UCSD-AML1 (cell line): ENCODE data around the gene HNRNPAB.

Source experiments
- DNase-seq: peaks from one replicate; lab custom pipeline; 2025; ENCODE audit not compliant: unreplicated experiment; lab: John Stamatoyannopoulos, UW

Gene HNRNPAB

GRCh38 chr5:178211095-178212048, 7.0 kb downstream of the HNRNPAB start:
- DNase-seq, result no peak

DNA sequence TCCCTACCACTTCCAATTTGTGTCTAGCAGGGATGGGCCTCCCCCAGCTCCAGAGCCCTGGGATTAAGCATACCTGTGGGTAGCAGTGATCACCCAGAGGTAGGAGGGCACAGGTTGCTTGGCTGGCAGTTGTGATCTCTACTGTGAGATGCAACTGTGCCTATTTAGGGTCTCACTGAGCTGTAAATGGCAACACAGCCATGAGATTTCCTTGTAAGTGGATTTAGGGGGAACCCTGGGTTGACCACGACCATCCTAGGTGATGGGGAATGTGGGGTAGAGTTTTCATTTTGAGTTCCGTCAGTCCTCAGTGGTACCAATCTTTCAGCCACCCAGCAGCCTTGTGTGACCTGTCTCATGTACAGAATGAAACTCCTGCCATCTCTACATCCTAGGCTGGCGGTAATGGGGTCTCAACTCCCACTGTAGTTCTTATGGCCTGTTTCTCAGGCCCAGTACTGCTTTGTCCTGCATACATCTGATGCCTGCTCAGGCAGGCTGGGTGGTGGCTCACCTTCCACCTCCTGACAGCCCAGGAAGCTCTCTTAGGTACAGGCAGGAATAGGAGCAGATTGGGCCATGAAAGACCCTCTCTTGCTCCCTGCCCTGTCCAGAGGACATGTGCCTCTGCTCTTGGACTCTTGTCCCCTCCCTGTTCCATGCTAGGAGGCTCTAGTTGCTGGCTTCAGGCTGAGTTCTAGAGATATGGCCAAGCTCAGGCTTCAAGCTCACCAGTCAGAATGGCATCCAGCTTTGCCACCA, 8.1 kb downstream of the HNRNPAB start:
- no peak for DNase-seq

DNA sequence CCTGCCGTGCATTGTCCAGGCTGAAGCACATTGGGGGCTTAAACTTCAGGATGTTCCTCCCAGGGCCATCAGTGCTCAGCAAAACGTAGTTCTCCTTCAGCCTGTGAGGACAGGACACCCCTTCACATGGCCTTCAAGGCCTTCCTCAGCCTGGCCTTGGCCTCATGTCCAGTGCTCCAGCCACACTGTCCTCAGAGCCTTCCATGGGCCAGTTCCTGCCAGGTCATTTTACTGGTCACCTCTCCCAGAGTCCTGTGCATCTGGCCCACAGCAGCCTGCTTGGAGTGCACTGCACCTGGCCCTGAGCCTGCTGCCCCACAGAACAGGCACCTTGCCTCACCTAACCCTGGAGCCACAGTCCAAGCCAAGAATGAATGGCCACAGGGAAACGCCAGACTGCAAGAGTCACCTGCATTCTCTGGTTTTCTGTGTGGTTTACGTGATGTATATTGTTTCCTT, 8.7 kb downstream of the HNRNPAB start:
- no peak for DNase-seq

DNA sequence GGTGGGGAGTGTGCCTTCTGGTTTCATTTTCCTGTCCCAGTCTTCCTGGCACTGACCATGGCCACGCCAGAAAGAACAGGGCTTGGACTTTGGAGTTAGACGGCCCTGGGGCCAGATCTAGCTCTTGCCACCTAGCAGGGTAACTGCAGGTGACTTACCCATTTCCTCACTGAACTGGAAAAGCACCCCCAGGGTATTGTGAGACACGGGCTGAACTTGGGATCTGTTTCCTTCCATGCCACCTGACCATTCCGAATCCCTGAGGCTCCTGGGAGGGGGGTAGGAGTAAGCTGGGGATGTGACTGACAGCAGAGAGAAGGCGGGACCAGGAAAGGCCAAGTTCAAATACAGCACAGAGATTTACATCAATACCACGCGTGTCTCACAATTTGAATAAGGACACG, 9.4 kb downstream of the HNRNPAB start:
- DNase-seq, result no peak

- DNase-seq, result no peak
These were observed 9.9 kb downstream of the HNRNPAB start for GRCh38 chr5:178214160-178214803.

DNA sequence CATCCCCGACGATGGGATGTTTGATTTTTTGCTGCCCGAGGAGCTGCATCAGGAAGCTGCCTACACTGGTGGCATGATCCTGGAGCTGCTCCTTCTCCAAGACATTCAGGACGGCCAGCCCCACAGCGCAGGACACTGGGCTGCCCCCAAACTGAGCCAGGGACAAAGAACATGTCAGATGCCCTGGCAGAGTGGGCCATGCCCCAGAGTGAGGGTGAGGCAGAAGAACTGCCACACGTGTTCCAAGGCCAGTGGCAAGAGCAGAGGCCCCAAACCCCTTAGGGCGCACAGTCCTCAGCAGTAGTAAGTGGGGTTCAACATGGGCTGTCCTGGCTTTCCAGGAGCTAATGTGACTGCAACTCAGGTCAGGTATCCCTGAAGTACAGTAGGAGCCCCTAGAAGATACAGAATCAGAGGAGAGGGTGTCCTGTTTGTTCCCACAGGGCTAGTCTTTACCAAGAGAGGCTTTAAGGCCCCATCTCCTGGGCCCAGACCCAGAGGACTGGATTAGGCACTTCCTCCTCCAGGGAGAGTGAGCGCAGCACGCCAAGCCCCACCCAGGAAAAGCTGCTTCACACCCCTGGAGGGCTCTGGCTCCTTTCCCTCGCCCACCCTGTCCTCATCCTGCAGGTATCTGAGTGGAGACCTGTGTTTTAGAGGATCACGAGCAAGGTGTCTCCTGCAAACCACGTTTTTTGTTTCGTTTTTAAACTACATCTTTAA, 11.1 kb downstream of the HNRNPAB start:
- DNase-seq, result no peak

GRCh38 chr5:178216088-178216534, 11.8 kb downstream of the HNRNPAB start:
- no peak for DNase-seq

GRCh38 chr5:178216779-178217178, 12.4 kb downstream of the HNRNPAB start:
- DNase-seq, result no peak

GRCh38 chr5:178218237-178218776, 14.0 kb downstream of the HNRNPAB start:
- no peak for DNase-seq

- DNase-seq, result no peak
These were observed 14.5 kb downstream of the HNRNPAB start for GRCh38 chr5:178218827-178219226.

DNA sequence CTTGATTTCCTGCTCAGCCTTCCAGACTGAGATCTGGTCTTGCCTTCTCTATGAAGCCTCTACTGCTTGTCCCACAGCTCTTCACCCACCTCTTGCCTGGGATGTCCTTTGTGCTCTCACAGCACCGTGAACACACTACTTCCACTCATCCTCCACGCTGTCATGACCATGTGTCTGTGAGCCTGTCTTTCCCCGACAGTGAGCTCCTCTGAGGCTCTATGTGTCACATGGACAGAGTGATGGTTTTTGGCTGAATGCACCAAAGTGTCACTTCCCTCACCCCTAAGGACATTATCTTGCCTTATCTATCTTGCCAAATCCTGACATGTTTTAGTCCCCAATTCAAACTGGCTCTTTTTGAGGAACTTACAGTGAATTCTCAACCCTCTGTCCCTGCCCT, 16.9 kb downstream of the HNRNPAB start:
- DNase-seq, result no peak

- no peak for DNase-seq
These were observed 17.5 kb downstream of the HNRNPAB start for GRCh38 chr5:178221853-178222252.

- no peak for DNase-seq
These were observed 18.0 kb downstream of the HNRNPAB start for GRCh38 chr5:178222292-178222691.

- no peak for DNase-seq
These were observed 19.0 kb downstream of the HNRNPAB start for GRCh38 chr5:178223196-178223773.

DNA sequence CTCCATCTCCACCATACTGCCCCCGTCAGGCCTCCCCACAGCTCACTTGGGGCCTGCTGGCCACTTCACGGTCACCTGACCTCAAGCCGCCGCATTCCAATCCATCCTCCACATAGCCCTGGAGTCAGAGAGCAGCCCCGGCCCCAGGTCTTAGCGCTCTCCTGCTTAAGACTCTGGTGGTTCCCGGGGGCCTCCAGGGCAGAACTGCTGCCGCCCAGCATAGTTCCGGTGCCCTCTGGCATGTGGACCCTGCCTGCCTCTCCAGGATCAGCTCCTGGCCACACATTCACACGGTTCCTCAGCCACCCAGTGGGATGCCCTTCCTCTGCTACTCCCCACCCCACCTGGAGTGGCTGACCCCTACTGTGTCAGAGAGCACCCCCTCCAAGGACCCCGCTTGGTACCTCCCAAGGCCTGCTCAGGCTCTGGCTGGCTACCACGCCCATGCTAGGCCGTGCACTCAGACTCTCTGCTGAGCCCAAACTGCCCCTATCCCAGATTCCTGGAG, 19.5 kb downstream of the HNRNPAB start:
- no peak for DNase-seq

- DNase-seq, result no peak
These were observed 20.1 kb downstream of the HNRNPAB start for GRCh38 chr5:178224403-178224802.

GRCh38 chr5:178225174-178225573, 20.8 kb downstream of the HNRNPAB start:
- DNase-seq, result no peak

- DNase-seq, result no peak
These were observed 22.9 kb downstream of the HNRNPAB start for GRCh38 chr5:178227138-178227659.

DNA sequence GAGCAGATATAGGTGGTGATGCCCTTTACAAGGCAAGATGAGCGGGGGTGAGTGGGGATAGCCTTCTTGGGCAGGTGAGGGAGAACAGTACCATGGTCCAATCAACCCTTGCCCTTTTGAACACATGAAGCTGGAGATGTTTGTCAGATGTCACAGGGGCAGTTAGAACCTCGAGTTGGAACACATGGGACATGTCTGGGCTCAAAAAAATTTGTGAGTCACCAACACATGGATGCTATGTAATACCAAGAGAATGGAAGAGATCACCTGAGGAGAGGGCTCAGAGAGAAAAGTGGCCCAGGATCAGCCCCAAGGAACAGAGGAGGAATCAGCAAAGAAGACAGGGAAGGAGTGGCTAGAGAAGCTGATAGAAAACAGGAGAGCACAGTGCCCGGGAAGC, 23.6 kb downstream of the HNRNPAB start:
- DNase-seq, result no peak

- no peak for DNase-seq
These were observed 24.3 kb downstream of the HNRNPAB start for GRCh38 chr5:178228609-178229008.
